HFF-Myc (cell line): ENCODE measurements around the gene TMEM51.

ENCODE experiments used
- DNase-seq: peaks from one replicate; pipeline ENCODE4 v3.0.0-alpha.2; 2011; ENCODE audit warnings: low read depth; ENCODE audit errors: extremely low read depth
- H3K4me3 ChIP-seq: replicated peaks from 2 replicates; pipeline ENCODE4 v1.5.1; 2011; ENCODE audit warnings: low read depth, mild to moderate bottlenecking, control low read depth, low read length
- CTCF ChIP-seq: IDR thresholded peaks from 2 replicates; pipeline ENCODE4 v1.5.1; 2012; ENCODE audit warnings: mild to moderate bottlenecking, low read depth, low read length, control low read depth; ENCODE audit errors: missing control alignments

The TMEM51 gene

GRCh38 chr1:15229707-15230131 is 76.2 kb downstream of the TMEM51 start:
- DNase-seq: no peak
- H3K4me3 ChIP-seq: no peak overlapping the region
- no peak for TF ChIP-seq CTCF

GRCh38 chr1:15231714-15232201 is 78.2 kb downstream of the TMEM51 start:
- no peak overlapping the region for H3K4me3 ChIP-seq
- DNase-seq: no peak
- no peak for TF ChIP-seq CTCF

- no peak for DNase-seq
- no peak for TF ChIP-seq CTCF
These were observed 80.1 kb downstream of the TMEM51 start for GRCh38 chr1:15233689-15234088.

GRCh38 chr1:15236321-15236721 is 82.8 kb downstream of the TMEM51 start:
- no peak overlapping the region for H3K4me3 ChIP-seq
- no peak for DNase-seq
- no peak for TF ChIP-seq CTCF

More at GRCh38 chr1:15233689-15234088, 80.1 kb downstream of the TMEM51 start:
- no peak overlapping the region for H3K4me3 ChIP-seq

- TF ChIP-seq CTCF: no peak
These were observed 83.2 kb downstream of the TMEM51 start for GRCh38 chr1:15236746-15237145.

GRCh38 chr1:15238789-15239188 is 85.2 kb downstream of the TMEM51 start:
- no peak overlapping the region for H3K4me3 ChIP-seq
- TF ChIP-seq CTCF: no peak
- no peak for DNase-seq

More at GRCh38 chr1:15236746-15237145, 83.2 kb downstream of the TMEM51 start:
- no peak for DNase-seq
- H3K4me3 ChIP-seq: no peak overlapping the region

GRCh38 chr1:15242766-15243165 is 89.2 kb downstream of the TMEM51 start:
- TF ChIP-seq CTCF: no peak
- DNase-seq: no peak
- no peak overlapping the region for H3K4me3 ChIP-seq
